Prostate gland (tissue), 2 donors: ENCODE measurements around the gene TAS1R3.

Source experiments
- CTCF ChIP-seq, 4 experiments: fragments of 200-600 bp in 2 of 4; fragments of 450-650 bp in 2 of 4; sonication (generic) in 2 of 4; IDR thresholded peaks; 1 replicate in 3 of 4; 2 replicates in 1 of 4; pipeline ENCODE4 v1.5.1; 2016 to 2019; ENCODE audit warnings: antibody characterized with exemption in 4 of 4, mild to moderate bottlenecking in 2 of 4, moderate library complexity in 2 of 4
- POLR2A ChIP-seq: fragments of 450-650 bp; IDR thresholded peaks from one replicate; pipeline ENCODE4 v1.6.1; 2016; ENCODE audit warnings: antibody characterized with exemption, mild to moderate bottlenecking
- POLR2AphosphoS5 ChIP-seq: sonication (generic); formaldehyde crosslinking; IDR thresholded peaks from one replicate; pipeline ENCODE4 v1.6.1; 2017; ENCODE audit warnings: antibody characterized with exemption

- TF ChIP-seq CTCF (IDR thresholded peaks at IDR 0.05) = no peak
- TF ChIP-seq POLR2A = no peak
- no peak for TF ChIP-seq POLR2AphosphoS5
Measured at GRCh38 chr1:1311107-1312104, 19.7 kb upstream of the TAS1R3 start.
